Measurements from ENCODE around the gene CASQ2.
A peak's percentile ranks its signal among the peaks of the same experiment; 100 is the strongest.
"Not testable (repeated sequence)": the region's sequence is repeated elsewhere in the genome, so short reads cannot be mapped to it uniquely, and the experiment has no call there.

The CASQ2 gene

DNA sequence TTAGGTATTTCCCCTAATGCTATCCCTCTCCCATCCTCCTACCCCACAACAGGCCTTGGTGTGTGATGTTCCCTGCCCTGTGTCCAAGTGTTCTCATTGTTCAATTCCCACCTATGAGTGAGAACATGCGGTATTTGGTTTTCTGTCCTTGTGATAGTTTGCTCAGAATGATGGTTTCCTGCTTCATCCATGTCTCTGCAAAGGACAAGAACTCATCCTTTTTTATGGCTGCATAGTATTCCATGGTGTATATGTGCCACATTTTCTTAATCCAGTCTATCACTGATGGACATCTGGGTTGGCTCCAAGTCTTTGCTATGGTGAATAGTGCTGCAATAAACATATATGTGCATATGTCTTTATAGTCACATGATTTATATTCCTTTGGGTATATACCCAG is 10.6 kb upstream of the CASQ2 start:
- DNase-seq, result not testable (repeated sequence)

DNA sequence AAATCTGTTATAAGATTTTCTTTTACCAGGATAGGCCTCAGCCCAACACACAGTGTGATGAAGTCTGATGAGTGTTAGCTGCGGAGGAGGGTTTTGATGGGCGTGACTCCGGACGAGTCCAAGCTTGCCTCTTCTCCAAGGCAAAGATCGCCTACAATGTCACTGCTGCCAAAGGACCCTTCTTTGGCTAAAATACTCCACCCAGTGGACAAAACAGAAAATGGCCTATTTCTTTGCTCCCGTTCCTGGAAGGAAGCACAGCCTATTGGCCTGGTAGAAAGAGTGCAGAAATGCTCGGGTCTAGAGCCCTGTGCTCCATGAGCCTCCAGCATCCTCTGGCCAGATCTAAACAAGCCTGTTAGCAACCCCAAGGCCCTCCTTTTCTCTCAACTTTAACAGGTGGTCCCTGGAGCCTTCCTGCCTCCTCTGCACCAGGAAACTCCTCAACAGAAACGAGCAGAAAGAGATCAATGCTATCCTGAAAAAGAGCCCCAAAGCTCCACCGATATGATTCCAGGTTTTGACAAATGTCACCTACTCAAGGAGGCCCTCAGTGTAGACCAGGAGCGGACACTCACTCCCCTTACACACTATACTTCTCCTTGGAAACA is 3.4 kb upstream of the CASQ2 start:
- DNase-seq, result peak; percentile 84

DNA sequence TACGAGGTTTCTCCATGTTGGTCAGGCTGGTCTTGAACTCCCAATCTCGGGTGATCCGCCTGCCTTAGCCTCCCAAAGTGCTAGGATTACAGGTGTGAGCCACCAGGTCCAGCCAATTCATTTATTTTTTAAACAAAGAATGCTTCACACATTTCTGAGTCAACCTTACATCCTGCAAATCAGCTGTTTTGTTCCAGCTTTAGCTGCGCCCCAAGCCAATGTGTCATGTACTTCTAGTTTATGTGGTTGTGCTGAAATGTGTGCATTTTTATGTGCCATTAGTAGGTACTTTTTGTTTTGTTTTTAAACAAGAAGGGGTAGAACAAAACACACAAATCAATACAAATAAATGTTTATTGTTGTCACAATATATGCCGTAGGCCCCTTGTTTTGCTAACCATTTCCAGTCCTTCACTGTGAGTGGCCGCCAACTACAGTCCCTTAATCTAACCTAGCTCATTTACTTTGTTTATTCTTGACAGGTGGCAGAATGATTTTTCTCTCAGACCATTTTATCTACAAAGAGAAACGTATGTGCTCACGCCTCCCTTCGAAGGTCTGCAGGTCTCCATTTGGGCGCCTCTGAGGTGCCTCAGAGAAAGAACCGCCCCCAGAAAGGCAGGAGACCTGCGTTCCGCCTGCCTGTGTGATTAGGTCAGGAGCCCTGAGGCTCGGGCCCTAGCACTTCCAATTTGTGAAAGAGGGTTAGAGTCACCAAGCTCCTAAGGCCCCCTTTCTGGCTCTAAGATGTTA is 2.8 kb upstream of the CASQ2 start:
- peak; percentile 44 for DNase-seq

DNA sequence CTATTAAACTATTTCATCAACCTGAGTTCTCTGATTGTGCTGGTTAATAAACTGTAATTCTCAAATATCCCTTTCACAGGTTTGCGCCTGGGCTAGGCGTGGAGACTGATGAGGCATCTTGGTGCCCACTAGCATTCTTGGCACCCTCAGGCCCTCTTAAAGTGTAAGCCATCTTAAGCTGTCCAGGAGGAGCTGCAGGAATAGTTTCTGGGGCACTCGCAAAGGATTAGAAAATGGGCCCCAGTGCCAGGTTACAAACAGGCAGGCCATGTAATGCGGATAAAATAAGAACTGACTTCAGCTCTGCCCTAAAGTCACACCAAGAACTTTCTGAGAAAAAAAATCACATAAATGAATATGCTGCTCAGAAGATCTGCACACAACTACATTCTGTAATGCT is 1.1 kb downstream of the CASQ2 start:
- DNase-seq, result no peak

DNA sequence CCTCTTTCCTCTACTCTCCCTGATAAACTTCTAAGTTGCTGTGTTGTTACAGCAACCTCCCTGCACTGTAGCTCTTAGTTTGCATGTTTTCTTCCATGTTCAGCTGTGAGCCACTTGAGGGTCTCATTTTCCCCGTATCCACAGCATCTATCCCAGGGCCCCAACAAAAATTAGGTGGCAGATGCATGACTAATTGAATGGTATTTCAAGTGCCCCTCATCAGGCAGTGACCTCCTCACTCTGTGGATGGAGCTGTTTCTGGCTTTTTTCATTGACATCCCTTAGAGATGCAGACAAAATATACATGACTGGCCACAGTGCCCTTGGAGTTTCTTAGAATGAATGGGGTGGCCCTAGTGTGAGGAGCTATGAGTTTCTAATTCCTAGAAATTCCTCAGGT is 3.4 kb downstream of the CASQ2 start:
- DNase-seq, result no peak

DNA sequence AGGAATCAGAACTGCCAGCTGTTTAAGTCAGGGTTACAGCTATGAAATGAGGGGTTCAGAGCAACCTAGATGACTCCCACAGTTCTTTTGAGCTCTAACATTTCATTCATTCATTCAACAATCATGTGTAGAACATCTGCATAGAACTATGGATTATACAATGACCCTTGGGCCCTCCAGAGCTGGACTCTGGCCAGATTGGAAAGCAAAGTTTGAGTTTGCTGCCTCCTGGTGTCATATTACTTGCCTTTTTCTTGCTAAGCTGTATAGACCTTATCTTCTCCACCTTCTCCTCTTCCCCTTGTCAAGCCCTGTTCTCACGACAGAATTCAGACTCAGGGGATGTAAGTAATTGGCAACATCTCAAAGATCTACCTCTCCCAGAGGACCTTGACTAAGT is 4.0 kb downstream of the CASQ2 start:
- peak; percentile 3 for DNase-seq

DNA sequence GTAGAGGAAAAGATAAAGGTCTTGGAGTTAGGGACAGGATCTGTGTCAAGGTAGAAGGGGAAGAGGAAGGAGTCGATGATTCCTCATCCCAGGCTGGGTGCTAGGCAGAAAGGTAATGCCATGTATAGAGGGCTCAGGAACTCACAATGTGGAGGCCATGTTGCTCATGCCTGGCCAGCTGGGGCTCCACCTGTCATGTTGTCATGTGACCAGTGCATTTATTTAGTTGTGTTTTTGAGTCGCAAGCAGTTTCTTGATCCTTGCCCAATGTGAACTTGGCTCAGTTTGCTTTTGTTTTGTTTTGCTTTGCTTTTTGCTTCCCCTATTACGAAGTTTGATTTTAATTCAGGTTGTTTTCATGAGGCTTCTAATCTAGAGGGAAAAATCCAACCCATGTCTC is 5.7 kb downstream of the CASQ2 start:
- no peak for DNase-seq

DNA sequence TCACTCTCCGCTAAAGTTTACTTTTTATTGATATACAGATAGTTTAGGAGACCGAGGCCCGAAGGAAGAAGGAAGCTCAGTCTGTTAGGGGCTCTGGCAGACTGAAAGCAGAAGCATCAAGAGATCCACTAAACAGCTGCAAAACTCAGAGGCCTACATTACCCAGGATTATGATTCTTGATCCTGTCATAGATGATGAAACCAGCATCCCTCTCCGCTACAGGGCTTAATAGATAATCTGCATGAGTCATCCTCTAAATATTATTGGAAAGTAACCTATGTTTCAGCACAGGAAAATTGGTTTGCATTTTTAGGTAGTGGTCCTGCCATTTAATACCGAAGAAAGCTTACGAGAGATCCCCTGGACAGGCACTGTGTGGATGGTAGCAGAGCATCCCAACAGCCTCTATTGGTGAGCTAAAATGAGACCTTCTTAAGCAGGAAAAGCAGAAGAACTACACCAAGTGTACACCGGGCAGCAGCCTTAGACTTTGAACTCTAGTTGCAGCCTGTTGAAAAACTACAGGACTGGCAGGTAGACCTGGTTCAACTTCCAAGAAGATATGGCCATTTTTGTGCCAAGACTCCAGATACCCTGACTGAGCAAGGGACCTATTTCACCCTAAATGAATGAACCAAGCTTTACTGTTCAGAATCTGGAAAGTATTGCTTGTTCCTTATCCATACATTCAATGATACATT is 6.8 kb downstream of the CASQ2 start:
- DNase-seq, result no peak

DNA sequence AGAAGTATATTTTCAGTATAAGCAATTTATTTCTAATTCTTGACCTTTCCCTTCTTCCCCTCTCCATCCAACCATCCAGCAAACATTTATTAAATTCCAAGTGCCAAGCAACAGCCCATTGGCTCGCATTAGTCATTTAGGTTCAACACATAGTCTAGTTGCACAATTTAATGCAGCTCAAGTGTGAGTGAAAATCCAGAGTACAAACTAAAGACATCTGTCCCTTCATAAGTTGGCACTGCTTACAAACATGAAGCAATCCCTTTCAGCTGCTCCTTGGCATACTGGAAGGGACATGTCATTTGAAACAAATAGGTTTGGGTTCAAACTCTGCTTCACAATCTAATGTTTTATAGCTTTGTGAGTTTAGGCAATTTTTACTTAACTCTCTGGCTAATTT is 10.7 kb downstream of the CASQ2 start:
- DNase-seq, result no peak

DNA sequence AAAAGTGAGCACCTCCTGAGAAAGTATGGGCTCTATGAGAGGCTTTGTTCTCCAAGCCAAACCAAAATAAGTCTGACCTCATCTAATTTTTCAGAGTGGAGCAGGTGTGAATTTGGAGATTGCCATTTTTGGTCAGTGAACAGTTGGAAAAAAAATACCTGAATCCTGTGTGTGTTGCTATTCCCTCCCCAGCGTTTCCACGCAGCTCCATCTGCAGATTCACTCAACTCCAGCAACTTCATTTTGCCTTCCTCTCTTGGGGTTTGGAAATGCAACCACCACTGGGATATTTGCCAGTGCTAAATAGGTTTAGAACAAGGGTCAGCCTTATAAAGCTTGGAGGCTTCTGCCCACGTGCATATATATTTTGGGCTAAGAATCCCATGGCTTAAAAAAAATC is 11.2 kb downstream of the CASQ2 start:
- no peak for DNase-seq

DNA sequence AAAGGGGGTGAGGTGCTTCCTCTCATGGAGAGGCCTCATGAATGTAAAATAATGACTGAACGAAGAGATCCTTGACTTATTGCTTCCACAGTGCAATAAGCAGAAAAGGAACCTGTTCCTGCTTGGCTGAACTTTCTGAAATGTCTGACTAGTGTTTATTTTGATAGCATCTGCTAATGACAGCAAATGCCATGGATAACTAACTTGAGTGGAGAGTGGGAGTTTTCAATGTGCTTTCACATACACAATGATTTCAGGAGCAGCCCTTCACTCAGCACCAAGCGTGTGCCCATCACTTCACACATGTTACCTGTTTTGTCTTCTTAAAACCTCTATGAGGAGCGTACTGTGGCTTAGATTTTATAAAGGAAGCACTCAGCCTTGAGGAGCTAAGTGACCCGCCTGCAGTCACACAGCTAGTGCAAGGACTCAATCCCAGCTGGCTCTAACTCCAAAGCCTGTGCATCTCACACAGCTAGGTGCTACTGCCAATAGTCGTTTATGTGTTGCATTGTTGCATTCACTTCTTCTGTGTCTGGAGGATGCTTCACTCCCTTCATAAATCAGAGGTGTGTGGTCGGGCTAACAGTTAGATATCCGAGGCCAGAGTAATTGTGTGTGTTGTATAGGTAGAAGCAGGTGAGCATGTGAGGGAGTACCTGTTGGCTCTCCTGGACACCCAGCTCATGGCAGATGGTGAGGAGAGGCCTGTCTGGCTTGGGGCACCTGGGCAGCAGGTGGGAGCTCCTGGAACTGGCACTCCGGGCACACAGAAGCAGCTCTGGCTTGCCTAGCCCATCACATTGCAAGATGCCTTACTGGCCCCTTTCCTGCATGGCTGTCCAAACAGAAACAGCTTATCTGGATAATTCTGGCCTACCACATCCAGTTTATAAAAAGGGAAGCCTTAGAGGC is 12.8 kb downstream of the CASQ2 start:
- DNase-seq, result no peak

DNA sequence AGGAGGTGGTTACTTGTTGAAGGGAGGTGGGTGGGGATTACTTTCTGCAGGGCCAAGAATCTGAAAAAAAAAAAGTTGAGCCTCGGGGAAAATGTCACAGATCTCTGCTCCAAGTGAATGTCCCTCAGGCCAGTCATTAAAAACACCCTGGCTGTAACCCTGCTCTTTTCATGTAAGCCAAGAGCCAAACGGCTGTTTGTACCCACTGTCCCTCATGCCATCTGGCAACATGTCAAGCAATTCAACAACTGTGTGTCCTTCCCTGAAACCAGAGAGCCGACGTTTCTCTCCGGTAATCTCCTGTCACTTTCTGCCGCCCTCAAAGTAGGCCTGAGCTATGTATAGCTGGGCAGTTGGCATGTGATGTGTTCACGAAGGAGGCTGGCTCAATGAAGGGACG is 14.7 kb downstream of the CASQ2 start:
- DNase-seq, result no peak

DNA sequence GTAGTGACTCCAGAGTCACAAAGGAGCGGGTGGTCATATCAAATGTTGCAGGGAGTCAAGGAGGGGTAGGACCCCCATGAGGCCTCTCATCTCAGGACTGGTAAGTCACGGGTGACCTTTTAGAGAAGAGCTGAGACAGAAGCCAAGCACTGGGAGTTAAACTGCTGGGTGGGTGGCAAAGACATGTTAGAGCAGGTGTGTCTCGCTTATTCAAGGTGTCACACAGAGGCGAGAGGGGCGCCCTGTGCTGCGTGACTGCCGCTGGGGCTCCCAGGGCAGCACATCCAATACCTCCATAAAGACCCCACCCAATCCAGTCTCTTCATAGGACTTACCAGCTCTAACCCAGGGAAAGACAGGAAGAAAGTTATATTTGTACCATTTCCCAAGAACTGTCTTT is 15.2 kb downstream of the CASQ2 start:
- no peak for DNase-seq

DNA sequence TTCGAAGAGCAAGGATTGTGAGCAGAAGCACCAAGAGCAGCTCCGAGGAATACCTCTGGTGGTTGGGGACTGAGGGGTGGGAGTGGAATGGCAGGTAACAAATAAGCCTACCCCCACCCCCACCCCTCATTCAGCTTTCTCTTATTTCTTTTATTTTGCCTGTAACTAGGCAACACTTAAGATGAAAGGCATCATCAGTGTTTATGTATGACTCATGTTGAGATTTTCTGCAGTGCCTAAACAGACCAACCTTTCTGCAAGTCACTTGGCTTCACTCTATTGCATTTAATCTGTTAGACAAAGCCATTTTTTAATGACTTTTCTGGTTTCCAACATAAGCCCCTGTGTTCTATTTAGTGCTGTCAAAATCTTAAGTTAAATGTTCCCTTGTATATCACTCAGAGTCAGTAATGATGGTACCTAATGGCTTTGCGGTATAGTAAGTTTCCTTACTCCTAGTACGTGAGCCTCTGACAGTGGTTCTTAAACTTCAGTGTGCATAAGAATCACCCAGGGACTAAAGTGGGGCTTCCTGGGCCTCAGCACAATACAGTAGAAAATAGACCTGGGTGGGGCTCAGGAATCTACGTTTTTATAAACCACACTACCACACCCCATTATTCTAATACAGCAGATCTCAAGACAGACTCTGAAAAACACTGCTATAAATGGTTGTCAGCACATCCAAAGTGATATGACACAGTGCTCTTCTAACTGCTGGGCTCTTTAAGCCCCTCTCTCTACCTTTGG is 19.9 kb downstream of the CASQ2 start:
- DNase-seq, result peak; percentile 6

DNA sequence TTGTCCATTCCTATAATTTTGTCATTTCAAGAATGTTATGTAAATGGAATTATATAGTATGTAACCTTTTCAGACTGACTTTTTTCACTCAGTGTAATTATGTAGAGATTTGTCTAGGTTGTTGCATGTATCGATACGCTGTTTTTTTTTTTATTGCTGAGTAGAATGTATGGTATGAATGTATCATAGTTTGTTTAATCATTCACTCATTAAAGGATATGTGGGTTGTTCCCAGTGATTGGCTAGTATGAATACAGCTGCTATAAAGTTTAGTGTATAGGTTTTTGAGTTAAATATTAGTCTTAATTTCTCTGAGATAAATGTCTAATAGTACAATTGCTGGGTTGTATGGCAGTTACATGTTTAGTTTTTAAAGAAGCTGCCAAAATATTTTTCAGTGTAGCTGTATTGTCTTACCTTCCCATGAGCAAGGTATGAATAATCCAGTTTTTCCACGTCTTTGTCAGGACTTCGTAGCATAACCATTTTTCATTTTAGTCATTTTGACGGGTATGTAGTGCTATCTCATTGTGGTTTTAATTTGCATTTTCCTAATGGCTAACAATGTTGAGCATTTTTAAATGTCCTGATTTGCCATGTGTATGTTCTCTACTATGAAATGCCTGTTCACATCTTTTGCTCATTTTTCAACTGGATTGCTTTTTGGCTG is 22.4 kb downstream of the CASQ2 start:
- DNase-seq, result no peak

DNA sequence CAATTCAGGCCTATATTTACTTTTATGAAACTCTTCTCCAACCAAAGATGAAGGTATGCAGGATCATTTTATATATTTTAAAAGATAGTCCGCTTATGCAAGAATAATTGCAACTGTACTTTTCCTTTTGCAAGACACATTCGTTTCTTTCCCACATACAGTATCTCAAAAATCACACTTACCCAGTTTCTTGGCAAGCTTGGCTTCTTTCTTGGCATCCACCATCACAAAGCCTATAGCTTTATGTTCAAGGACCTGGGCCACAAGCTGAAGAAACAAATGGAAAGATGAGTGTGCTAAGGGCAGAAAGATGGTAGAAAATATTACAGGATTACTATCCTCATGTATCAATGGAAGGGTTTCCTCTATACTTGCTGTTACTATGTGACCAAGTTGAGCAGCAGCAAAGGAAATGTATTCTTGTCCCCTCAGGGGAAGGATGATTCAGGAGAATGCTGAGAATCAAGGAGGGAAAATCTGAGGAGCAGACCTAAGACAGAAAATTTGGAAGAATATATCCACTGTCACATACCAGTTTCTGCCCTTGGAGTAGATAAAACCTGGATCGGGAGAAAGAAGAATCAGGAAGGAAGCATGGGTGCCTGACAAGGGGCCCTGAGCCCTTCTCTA is 23.8 kb downstream of the CASQ2 start:
- no peak for DNase-seq

DNA sequence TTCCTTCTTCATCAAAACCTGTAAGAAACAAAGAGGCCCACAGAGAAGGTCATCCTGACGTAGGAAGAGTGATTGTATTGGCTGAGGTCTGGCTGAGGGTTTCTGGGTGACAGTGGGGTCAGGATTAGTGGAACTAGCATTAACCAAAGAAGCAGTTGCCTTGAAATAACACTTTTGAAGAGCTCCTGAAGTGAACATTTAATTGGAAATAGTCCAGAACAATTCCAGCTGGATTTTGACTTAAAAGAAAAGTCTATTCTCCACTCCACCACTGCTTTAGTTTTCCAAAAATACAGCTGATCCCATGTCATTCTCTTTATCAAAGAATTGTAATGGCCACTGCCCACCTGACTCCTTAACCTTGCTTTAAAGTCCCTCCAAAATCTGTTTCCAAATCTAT is 27.7 kb downstream of the CASQ2 start:
- no peak for DNase-seq

DNA sequence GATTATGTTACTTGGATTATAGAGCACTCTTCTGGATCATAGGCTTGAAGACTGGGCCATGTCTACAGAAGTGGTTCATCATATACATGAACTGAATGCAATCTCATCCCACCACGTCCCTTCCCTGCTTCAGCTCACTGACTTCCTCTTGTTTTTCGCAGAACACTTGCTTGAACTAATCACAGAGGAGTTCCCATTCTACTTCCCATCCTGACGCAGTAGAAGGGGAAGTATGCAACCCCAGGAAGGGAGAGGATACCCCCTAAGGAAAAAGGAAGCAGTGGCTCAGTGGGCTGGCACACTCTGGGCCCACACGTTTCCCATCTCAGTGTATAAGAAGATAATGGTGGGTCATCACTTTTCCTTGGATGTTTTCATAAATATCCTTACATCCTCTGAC is 36.2 kb downstream of the CASQ2 start:
- no peak for DNase-seq

DNA sequence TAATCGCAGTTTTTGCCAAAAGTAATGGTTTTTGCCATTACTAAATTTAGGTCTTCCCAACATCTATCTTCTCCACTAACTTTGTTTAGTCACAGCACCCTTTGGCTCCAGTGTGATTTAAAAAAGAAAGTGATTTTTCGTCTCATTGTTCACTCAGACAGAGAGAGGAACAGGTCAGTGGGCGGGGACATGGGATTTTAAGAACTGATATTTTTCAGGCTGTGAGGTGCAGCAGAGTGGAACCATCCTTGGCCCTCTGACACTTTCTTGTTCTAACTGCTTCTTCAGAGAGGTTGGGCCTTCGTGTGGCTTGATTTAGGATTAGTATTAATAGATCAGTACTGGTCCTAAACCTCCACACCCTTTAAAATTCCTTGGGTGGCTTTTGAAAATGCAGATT is 38.8 kb downstream of the CASQ2 start:
- DNase-seq, result no peak

DNA sequence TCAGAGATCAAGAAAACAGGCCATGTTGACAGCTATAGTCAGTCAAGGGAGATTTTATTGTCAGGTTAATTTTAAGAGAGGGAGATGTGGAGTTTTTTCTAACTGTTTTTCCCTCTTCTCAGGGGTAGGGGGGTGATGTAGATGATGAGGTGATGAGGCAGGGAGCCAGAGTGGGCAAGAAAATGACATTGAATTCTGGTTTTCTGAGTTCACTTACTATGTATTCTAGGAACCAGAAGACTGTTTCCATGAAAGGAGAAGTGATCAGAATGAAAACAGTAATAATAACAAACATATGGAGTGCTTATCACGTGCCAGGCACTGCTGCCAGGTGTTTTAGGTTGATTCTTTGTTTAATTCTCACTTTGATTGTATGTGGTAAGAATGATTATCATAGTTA is 40.2 kb downstream of the CASQ2 start:
- no peak for DNase-seq

DNA sequence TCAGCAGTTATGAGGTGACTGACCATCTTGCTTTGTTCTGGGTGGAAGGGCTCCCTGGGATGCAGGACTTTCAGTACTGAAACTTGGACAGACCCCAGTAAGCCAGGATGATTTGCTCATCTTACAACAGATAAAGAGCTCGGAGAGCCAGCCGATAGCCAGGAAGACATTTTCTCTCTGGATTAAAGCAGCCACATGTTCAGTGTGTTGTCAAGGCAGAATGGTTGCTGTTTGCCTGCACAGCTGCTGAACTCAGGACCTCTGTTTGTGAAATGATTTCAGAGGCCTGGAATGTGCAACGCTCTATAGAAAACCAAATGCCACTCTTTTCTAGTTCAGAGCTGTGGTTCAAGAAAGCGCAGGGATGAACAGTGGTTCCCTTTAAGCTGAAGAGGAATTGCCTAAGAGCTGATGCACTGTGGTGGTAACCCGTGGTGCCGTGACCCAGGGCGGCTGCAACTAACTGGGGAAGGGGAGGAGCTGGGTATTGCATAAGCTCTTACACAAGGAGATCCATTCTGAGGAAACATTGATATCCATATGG is 40.7 kb downstream of the CASQ2 start:
- DNase-seq, result no peak

Measured in COR-L47 (cell line).